Ecto neural progenitor cell (in vitro differentiated cells): ENCODE results near the gene TMCC1.
A peak's percentile ranks its signal among the peaks of the same experiment; 100 is the strongest.
"Not testable (repeated sequence)": the region's sequence is repeated elsewhere in the genome, so short reads cannot be mapped to it uniquely, and the experiment has no call there.

Experiments used
- DNase-seq: peaks from one replicate; pipeline ENCODE4 v3.0.0-alpha.2; 2018; ENCODE audit warnings: low spot score

The TMCC1 gene

DNA sequence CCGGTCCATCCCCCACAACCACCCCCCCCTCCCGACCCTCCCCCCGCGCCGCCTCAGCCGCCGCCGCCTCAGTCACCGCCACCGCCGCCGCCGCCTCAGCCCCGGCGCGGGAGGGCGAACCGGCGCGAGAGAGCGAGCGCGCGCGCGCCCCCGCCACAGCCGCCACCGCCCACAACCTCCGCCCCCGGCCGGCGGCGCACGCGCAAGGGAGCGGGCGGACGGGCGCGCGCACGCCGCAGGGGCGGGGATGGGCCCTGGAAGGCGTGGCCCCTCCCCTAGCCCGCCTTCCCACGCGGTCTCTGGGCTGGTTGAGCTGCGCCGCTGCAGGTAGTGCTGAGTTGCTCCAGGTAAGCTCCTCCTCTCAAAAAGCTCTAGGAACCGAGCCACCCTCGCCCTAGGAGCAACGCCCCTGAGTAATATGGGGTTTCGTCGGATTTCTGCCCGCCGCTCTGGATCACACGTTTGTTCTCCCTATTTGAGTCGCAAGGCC lies at the start of gene TMCC1:
Gene TMCC1 (minus strand): TSS at position 131 of the 490 bp plus-strand sequence.
- no peak for DNase-seq

DNA sequence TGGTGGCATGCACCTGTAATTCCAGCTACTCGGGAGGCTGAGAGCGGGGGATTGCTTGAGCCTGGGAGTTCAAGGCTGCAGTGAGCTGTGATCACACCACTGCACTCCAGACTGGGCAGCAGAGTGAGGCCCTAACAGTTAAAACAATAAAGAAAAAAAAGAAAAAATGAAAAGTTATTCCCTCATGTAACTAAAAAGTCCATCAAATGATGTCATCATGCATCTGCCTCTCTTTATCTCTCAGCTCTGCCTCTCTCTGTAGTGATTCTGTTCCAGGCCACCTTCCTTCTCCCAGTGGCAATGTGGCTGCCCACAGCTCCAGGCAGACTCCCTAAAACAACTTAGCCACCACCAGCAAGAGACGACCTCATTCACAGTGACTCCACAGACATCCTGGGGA lies 49.5 kb upstream of the TMCC1 start:
- no peak for DNase-seq

DNA sequence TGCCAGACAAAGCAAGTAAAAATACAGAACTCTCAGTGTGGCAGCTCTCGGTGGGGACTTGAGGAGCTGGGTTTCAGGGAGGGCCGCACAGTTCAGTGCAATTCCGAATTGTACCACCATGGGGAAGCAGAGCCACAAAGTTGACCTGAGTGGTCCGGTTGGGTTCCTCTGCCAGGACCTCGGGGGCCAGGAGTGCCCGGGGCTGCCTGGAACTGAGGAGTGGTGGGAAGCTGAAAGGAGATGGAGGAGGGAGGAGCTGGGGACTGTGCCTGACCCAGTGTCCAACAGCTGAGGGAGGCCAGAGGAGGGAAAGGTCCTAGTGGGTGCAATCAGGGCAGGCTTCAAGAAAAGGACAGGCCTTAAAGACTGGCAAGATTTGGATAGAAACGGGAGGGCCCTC lies 48.8 kb upstream of the TMCC1 start:
- peak; percentile 88 for DNase-seq

DNA sequence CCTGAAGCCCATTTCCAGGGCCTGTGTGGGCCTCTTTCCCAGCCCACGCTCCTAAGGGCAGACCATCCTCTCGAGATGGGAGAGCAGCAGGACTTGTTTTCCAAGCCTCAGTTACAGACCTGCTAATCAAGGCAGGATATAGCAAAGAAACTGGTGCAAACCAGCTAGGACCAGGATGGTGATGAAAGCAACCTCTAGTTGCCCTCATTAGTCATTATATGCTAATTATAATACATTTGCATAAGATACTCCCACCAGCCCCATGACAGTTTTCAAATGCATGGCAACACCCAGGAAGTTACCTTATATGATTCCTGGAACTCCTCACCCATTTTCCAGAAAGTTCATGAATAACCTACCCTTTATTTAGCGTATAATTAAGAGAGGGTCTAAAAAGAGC lies 46.6 kb upstream of the TMCC1 start:
- DNase-seq, result no peak

DNA sequence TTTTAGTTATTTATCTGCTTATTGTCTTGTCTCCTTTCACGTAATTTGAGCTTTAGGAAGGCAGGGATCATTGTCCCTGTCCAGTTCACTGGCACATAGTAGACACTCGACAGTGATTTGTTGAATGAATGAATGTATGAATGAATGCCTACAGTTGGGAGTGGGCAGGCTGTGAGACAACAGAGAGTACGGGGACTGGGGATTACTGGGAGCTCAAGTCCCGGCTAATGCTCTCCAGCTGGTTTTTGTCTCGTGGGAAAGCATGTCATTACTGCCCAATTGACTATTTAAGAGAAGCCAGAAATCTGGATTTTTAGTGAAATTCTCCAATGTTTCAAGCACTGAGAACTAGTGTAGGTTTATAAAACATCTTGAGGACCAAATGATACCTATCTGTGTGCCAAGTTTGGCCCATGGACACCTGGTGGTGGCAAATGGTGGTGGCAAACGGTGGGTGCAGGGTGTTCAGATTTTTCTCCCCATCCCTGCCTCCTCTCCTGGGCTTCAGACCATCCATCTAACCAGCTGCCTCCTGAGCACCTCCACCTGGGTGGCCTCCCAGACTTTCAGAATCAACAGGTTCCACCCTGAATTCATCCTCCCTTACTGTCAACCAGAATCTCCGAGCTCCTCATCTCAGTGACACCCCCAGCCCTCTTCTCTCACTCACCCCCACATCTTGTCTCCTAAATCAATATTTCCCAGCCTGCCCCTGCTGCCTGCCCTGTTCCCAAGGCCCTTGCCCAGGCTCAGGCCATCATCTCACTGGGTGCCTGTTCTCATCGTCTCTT lies 44.8 kb upstream of the TMCC1 start:
- no peak for DNase-seq

DNA sequence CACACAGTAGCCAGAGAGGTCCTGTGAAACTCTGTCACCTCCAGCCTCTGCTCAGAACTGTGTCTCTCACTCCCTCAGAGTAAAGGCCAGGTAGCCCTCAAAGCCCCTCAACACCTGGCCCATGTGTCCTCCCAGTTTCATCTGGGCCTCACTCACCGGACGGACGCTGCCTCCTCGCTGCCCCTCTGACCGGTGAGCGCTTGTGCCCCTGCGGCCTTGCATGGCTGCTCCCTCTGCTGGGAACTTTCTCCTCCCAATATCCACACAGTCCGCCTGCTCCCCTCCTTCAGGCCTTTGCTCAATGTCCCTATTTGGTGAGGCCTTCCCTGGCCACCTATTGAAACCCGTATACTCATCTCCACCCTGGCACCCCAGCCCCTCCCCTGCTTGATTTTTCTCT lies 44.2 kb upstream of the TMCC1 start:
- DNase-seq, result no peak

DNA sequence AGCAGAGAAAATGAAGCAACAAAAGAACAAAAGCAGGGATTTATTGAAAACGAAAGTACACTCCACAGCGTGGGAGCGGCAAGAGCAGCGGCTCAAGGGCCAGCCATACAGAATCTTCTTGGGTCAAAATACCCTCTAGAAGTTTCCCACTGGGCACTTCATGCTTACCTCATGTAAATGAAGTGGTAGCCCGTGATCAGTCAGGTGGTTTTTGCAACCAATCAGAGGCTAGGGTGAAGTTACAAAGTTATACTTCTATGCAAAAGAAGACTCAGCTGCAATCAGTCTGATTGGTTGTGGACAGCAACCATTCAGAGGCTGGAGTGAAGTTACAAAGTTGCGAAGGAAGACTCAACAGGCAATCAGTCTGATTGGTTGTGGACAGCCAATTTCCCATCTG lies 43.2 kb upstream of the TMCC1 start:
- no peak for DNase-seq

DNA sequence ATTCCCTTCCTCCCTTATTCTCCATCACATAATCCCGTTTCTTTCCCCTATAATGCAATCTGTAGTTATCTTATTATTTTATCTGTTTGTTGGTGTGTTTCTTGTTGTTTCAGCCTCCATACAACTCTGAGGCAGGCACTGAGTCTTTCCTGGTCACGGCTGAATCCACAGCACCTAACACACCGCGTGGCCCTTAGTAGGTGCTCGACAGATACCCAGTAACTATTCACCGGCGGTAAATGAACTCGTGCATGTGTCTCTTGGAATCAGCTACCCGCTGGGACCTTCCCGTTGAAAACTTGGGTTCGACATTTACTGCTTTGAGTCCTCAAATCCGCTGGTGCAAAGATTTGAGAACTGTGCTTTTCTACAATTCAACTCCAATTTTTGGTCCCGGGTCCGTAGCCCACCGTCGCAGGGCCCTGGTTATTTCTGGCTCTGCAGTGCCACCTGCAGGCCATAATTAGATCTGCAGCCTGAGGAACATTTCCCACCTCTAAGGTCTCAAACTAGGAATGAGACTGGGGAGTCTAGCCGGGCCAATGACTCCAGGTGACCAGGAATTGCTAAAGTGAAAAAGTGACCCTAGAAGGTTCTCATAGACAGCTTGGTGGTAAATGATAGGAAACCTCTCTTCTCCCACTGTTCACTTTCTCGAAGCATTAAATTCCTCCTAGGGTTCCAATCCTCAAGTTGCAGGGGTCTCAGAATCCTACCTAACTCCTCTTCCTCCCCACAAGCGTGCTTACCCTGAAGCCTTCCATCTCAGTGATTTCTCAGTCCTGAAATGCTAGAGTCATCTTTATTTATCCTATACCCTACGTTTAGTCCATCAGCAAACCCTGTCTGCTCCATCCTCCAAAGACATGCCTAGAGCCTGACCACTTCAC lies 41.0 kb upstream of the TMCC1 start:
- DNase-seq, result peak; percentile 61

DNA sequence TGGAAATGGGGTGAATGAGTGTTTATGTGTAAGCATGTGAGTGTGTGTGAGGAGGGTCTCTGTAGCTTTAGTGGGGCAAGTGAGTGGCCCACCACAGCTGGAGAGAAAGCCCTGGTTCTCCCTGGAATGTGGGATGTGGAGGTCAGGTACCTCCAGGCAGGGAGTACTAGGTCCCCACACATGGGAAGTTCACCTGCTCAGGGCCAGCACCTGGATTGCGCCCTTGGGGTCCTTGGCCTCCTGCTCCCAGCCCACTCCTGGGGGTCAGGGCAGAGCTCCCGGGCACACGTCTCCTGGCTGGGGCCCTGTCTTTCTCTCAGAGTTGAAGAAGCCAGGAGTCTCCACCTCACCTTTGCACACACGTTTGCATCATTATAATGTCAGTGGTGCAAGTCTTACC lies 40.0 kb upstream of the TMCC1 start:
- no peak for DNase-seq

DNA sequence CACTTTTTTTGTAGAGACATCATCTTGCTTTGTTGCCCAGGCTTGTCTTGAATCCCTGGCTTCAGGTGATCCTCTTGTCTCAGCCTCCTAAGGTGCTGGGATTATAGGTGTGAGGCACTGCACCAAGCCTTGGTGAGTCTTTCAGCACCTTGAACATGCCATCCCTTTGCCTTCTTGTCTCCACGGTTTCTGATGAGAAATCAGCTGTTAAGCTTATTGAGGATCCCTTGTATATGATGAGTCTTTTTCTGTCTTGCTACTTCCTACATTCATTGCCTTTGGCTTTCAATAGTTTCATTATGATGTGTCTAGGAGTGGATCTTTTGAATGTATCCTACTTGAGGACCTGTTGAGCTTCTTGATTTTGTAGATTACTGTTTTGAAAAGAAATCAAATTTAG lies 35.9 kb upstream of the TMCC1 start:
- DNase-seq, result no peak

DNA sequence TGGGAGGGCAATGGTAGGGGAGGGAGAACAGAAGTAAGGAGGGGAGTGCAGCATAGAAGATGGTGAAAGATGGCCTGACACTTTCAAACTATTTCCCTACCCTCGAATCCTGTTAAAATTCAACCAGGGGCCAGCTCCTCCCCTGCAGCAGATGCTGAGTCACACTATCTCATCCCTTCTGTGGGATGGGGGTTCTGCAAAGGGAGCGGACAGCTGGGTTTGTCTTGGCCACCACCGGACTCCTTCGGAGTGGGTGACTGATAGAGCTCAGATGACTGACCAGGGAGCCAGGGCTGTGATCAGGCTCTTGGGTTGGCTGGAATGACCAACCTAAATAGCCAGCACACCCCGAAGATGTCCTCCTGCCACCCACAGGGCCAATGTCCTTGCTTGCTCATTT lies 33.6 kb upstream of the TMCC1 start:
- DNase-seq, result no peak

DNA sequence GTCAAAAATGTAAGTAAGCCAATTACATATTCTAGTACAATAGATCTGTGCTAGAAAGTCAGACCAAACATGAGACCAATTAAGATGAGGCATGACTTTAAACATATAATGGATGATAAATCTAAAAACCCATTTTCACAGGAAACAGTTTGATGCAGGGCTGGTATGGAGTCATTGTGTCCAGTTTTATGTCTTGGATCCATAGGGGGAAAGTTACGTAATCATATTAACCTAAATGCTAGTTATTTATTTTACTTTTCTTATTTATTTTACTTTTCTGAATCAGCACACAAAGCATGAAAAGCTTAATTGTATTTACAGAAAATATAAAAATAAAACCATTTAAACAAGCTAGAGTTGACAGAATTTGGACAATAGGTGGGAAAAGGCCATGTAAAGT lies 26.3 kb upstream of the TMCC1 start:
- no peak for DNase-seq

DNA sequence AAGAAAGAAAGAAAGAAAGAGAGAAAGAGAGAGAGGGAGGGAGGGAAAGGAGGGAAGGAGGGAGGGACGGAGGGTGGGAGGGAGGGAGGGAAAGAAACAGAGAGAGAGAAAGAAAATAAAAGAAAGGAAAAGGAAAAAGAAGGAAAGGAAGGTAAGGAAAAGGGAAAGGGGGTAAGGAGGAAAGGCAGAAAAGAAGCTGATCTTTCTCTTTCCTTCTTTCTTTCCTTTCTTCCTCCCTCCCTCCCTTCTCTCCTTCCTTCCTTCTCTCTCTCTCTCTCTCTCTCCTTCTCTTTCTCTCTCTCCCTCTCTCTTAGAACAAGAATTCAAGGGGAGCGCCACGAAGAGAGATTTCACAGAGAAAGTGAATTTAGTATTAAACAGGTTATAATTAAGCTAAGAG lies 25.8 kb upstream of the TMCC1 start:
- DNase-seq, result no peak

DNA sequence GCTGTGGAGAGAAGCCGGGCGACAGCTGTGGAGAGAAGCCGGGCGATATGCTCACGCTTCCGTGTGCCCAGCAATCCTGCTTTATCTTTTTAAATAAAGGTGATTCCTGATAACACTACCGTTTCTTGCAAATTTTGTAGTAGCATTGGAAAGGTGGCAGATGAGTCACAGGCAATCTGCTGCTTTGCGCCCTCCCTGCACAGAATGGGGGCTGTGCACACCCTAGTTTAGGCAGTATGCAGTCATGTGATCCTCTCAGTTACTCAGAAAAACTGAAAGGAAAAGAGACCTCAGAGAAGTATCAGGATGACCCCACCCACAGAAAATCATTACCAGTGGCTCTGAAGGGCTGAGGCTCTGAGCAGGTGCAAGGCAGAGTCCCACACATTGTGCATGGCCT lies 24.9 kb upstream of the TMCC1 start:
- DNase-seq, result no peak

DNA sequence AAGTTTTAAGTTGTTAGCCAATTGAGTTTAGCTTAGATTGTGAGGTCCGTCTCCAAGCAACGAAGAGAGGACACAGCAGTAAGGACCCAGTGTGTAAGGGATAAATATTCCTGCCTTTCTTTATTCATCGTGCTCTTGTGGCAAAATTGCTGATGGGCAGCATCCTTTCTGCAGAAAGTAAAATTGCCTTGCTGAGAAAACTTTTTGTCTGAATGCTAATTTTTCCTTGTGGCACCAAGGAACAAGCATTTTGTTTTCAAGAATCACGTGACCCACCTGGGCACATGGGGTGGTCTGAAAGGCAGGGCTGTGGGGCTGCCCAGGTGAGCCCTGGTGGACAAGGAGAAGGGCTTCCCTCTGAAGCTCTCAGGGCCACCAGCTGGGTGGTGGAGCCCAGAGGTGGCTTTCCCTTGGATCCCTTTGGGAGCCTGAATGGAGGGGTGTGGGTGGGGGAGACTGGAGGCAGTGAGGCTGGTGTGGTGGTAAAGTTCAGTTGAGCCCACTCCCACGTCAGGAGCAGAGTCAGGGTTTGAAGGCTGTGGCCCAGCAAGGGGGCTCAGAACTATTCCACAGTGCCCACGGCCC lies 24.0 kb upstream of the TMCC1 start:
- peak; percentile 26 for DNase-seq

DNA sequence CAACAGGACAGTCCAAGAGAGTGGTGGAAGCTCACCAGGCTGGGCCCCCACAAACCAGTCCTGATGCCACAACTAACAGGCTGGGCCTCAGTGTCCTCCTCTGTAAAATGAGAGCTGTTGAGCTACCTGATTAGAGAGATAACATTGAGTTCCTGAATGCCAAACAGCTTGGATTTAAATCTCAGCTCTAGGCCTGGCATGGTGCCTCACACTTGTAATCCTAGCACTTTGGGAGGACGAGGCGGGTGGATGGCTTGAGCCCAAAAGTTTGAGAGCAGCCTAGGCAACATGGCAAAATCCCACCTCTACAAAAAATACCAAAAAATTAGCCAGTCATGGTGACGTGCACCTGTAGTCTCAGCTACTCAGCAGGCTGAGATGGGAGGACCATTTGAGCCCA lies 20.1 kb upstream of the TMCC1 start:
- no peak for DNase-seq

DNA sequence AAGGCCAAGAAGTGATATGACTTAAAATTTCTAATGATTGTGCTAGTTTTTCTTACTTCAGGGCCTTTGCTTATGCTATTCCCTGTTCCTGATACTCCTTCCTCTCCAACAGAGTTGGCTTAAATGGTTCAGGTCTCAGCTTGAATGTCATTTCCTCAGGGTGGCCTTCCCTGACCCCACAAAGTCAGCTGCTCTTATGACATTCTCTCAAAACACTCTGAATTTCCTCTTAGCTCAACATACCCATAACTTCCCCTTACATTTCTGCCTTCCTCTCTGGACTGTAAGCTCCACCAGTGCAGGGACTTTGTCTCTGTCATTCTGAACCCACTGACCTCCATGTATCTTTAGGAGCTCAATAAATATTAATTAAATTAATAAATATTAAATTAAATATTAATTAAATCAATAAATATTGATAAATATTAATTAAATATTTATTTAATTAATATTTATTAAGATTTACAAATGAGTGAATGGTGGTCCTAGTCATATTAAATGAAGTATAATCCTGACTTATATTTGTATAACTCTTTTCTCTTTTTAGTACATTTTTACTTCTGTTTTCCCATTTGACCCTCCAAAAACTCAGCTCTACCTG lies 17.9 kb upstream of the TMCC1 start:
- no peak for DNase-seq

DNA sequence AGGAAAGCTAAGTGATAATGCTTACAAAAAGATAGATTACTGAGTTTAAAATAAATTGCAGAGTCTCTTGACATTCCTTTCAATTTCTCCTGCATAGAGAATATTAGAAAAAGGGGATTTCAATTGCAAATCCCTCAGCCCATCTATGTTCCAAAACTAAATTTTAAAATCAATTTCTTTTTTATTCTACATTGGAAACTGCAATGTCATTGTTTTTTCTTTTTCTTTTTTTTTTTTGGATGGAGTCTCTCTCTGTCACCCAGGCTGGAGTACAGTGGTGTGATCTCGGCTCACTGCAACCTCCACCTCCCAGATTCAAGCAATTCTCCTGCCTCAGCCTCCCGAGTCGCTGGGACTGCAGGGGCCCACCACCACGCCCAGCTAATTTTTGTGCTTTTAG lies 15.7 kb upstream of the TMCC1 start:
- not testable (repeated sequence) for DNase-seq

DNA sequence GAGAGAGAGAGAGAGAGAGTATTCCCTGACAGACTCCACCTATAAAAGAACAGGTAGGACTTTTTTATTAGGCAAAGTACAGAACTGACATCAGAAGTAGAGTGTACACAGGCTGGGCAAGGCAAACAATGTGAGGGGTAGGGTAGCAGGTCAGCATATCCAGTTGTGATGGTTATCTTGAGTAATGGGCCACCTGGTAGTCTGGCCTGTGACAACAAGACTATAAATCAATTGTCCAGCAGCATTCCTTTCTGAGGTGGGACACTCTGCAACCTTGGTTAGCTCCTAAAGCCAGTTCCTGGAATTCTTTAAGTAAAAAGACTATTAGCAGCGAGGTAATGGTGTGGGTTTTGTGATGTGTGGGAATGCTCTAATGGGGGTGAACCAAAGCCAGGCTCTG lies 14.9 kb upstream of the TMCC1 start:
- DNase-seq, result no peak

DNA sequence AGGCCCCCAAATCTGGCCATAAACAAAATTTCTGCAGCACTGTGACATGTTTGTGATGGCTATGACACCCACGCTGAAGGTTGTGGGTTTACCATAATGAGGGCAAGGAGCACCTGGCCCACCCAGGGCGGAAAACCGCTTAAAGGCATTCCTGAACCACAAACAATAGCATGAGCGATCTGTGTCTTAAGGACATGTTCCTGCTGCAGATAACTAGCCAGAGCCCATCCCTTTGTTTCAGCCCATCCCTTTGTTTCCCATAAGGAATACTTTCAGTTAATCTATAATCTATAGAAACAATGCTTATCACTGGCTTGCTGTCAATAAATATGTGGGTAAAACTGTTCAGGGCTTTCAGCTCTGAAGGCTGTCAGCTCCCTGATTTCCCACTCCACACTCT lies 7.8 kb upstream of the TMCC1 start:
- DNase-seq, result not testable (repeated sequence)

DNA sequence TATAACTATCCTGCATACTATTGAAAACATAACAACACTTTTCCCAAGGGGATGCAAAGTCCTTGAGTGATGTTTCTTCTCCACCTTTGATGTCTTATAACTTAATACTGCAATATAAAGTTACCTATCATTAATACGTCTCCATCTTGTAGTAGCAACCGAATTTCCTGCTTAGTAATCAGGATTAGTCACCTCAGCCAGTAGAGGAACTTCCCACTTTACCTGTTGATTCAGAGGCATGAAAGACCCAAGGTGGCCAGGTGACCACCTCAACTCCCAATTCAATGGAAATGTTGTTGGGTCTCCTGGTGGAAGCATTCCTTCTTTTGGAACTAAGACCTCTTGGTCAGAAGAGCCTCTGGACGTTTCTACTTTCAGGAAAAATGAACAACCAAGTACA lies 3.5 kb upstream of the TMCC1 start:
- DNase-seq, result no peak

DNA sequence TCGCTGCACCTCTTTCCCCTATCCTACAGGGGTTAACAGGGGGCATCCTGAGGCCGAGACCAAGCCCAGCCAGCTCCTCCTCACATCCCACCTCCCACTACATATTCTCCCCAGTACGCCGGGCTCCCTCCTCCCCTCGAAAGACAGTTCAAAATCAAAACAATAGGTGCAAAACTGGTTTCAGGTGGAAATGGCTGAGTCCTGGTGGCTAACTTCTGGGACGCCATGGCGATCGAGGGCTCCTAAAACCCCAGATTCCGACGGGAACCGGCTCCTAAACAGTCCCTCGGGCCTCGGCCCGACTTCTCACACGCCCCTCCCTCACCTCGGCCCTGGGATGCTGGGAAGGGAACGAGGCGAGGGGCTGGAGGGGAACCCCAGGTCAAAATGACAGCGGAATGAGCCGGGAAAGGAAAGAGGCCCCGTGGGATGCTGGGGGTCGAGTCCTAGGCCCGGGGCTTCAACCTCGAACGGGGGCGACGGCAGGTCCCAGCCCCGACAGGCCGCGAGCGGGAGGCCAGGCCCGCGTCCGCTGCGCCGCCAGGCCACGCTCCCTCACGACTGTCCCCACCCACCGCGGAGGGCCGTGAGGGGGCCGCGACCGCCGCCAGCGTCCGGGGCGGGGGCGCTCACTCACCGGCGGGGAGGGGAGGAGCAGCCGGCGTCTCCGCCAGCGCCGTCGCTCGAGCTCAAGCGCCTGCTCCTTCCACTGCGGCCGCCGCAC lies 492 bp downstream of the TMCC1 start:
- peak; percentile 87 for DNase-seq
